Naive B cell (primary cell): ENCODE measurements around the gene STXBP4. TPM values are rescaled to one million over a fixed set of nuclear protein-coding genes. Genes with fewer than 3 reads are reported as not detected.

Source experiments
- ATAC-seq, 2 donors: fragments of 150-1000 bp; cut with Tn5 transposase; 2 replicates each; pipeline ENCODE4 v1.10.0; 2021; ENCODE audit warnings: low read depth in 2 of 2, mild to moderate bottlenecking in 2 of 2, moderate library complexity in 2 of 2
- DNase-seq: peaks from one replicate; pipeline ENCODE4 v3.0.0; 2022
- H3K27ac Mint-ChIP-seq, 6 donors: one replicate each; pipeline ENCODE4 v1.8.0; 2020 to 2022; ENCODE audit warnings: mild to moderate bottlenecking in 6 of 6, mixed read lengths in 6 of 6, moderate library complexity in 5 of 6, inconsistent platforms in 2 of 6
- H3K27me3 Mint-ChIP-seq, 3 donors: one replicate each; pipeline ENCODE4 v1.8.0; 2021 to 2022; ENCODE audit warnings: mixed read lengths in 3 of 3, mild to moderate bottlenecking in 1 of 3
- H3K36me3 Mint-ChIP-seq, 2 donors: one replicate each; pipeline ENCODE4 v1.8.0; 2020 to 2022; ENCODE audit warnings: mixed read lengths in 2 of 2, inconsistent platforms in 1 of 2, mild to moderate bottlenecking in 1 of 2
- H3K4me1 Mint-ChIP-seq, 3 donors: one replicate each; pipeline ENCODE4 v1.8.0; 2020 to 2022; ENCODE audit warnings: mixed read lengths in 3 of 3, inconsistent platforms in 1 of 3, mild to moderate bottlenecking in 1 of 3, moderate library complexity in 1 of 3
- H3K4me3 Mint-ChIP-seq, 8 donors: one replicate each; pipeline ENCODE4 v1.8.0; 2020 to 2022; ENCODE audit warnings: mild to moderate bottlenecking in 8 of 8, mixed read lengths in 8 of 8, moderate library complexity in 8 of 8, inconsistent platforms in 2 of 8
- H3K9me3 Mint-ChIP-seq, 7 donors: one replicate each; pipeline ENCODE4 v1.8.0; 2020 to 2022; ENCODE audit warnings: mixed read lengths in 7 of 7, mild to moderate bottlenecking in 5 of 7, inconsistent platforms in 2 of 7, moderate library complexity in 1 of 7
- polyA plus RNA-seq, 6 donors: library from polyadenylated mRNA; unstranded; fragments of 300-500 nt; fragmentation: Illumina TruSeq; gene quantifications; one replicate each; pipeline ENCODE4 v1.2.3, GENCODE V29; 2021; ENCODE audit warnings: low read depth in 6 of 6

Gene STXBP4
- polyA plus RNA-seq, 6 donors from 2014 or later: 3.5 to 11.5 (median 5.7) TPM

- H3K27ac Mint-ChIP-seq: no peak overlapping the region
- H3K36me3 Mint-ChIP-seq: no peaks in the 10 kb centered on the region
- no peaks in the 10 kb centered on the region for H3K4me1 Mint-ChIP-seq
- DNase-seq (no peak), ATAC-seq (no peak)
- H3K4me3 Mint-ChIP-seq: no peak overlapping the region
- peaks cover 0 to 16% (median 6%) of the 10 kb centered on the region in 3 donors for H3K27me3 Mint-ChIP-seq
- H3K9me3 Mint-ChIP-seq: no peaks in the 10 kb centered on the region
These were observed 22.9 kb upstream of the STXBP4 start for GRCh38 chr17:54945671-54946070.

- Mint-ChIP-seq H3K27me3 (peaks cover 0 to 16% (median 6%) of the 10 kb centered on the region in 3 donors), H3K4me1 (no peaks in the 10 kb centered on the region), H3K4me3 (no peak overlapping the region), H3K36me3 (no peaks in the 10 kb centered on the region), H3K9me3 (no peaks in the 10 kb centered on the region), H3K27ac (no peak overlapping the region)
- ATAC-seq (no peak), DNase-seq (no peak)
These were observed 21.2 kb upstream of the STXBP4 start for GRCh38 chr17:54947396-54947795.

GRCh38 chr17:54948380-54948779 lies 20.2 kb upstream of the STXBP4 start:
- no peak overlapping the region for H3K27ac Mint-ChIP-seq
- H3K27me3 Mint-ChIP-seq: peaks cover 0 to 16% (median 6%) of the 10 kb centered on the region in 3 donors
- H3K4me1 Mint-ChIP-seq: no peaks in the 10 kb centered on the region
- DNase-seq: no peak
- ATAC-seq: no peak
- no peak overlapping the region for H3K4me3 Mint-ChIP-seq
- H3K36me3 Mint-ChIP-seq: no peaks in the 10 kb centered on the region
- H3K9me3 Mint-ChIP-seq: no peaks in the 10 kb centered on the region

- H3K9me3 Mint-ChIP-seq: no peaks in the 10 kb centered on the region
- H3K36me3 Mint-ChIP-seq: no peaks in the 10 kb centered on the region
- no peaks in the 10 kb centered on the region for H3K4me1 Mint-ChIP-seq
- DNase-seq (no peak), ATAC-seq (no peak)
- H3K4me3 Mint-ChIP-seq: no peak overlapping the region
- H3K27ac Mint-ChIP-seq: no peak overlapping the region
- peaks cover 0 to 9% (median 6%) of the 10 kb centered on the region in 3 donors for H3K27me3 Mint-ChIP-seq
These were observed 18.4 kb upstream of the STXBP4 start for GRCh38 chr17:54950116-54950515.

- H3K36me3 Mint-ChIP-seq: no peaks in the 10 kb centered on the region
- H3K27me3 Mint-ChIP-seq: peaks cover 0 to 9% (median 6%) of the 10 kb centered on the region in 3 donors
- H3K9me3 Mint-ChIP-seq: no peaks in the 10 kb centered on the region
- H3K27ac Mint-ChIP-seq: no peak overlapping the region
- no peak for DNase-seq
- ATAC-seq: no peak
- no peak overlapping the region for H3K4me3 Mint-ChIP-seq
- H3K4me1 Mint-ChIP-seq: no peaks in the 10 kb centered on the region
These were observed 17.3 kb upstream of the STXBP4 start for GRCh38 chr17:54951286-54951685.

GRCh38 chr17:54956791-54957190 lies 11.8 kb upstream of the STXBP4 start:
- Mint-ChIP-seq H3K27me3 (no peaks in the 10 kb centered on the region), H3K27ac (no peak overlapping the region), H3K4me3 (no peak overlapping the region)

GRCh38 chr17:54967621-54968261 lies 824 bp upstream of the STXBP4 start:
- DNase-seq (no peak), ATAC-seq (peak; percentile 18 to 20)
- Mint-ChIP-seq H3K9me3 (no peaks in the 10 kb centered on the region), H3K27ac (peak overlapping the region in 2 of 6 donors; percentile 34 to 76), H3K27me3 (no peaks in the 10 kb centered on the region), H3K36me3 (no peaks in the 10 kb centered on the region), H3K4me1 (peaks cover 0 to 25% (median 6%) of the 10 kb centered on the region in 3 donors), H3K4me3 (no peak overlapping the region)

More at GRCh38 chr17:54956791-54957190, 11.8 kb upstream of the STXBP4 start:
- ATAC-seq (no peak), DNase-seq (no peak)
- Mint-ChIP-seq H3K36me3 (peaks cover 8 to 18% of the 10 kb centered on the region in 2 donors), H3K9me3 (no peaks in the 10 kb centered on the region), H3K4me1 (no peaks in the 10 kb centered on the region)

GRCh38 chr17:54968988-54969332 lies 395 bp downstream of the STXBP4 start:
- no peak overlapping the region for H3K27ac Mint-ChIP-seq
- H3K27me3 Mint-ChIP-seq: no peaks in the 10 kb centered on the region
- no peaks in the 10 kb centered on the region for H3K9me3 Mint-ChIP-seq
- no peaks in the 10 kb centered on the region for H3K36me3 Mint-ChIP-seq
- ATAC-seq: peak; percentile 16 to 18
- H3K4me1 Mint-ChIP-seq: peaks cover 0 to 21% (median 6%) of the 10 kb centered on the region in 3 donors
- DNase-seq: no peak
- H3K4me3 Mint-ChIP-seq: no peak overlapping the region

- DNase-seq (no peak), ATAC-seq (no peak)
- Mint-ChIP-seq H3K9me3 (no peaks in the 10 kb centered on the region), H3K27ac (peak overlapping the region in 1 of 6 donors; percentile 88), H3K27me3 (no peaks in the 10 kb centered on the region), H3K36me3 (no peaks in the 10 kb centered on the region), H3K4me1 (peaks cover 0 to 21% (median 6%) of the 10 kb centered on the region in 3 donors), H3K4me3 (peak overlapping the region in 1 of 8 donors; percentile 20)
These were observed 1.4 kb downstream of the STXBP4 start for GRCh38 chr17:54969658-54970572.

GRCh38 chr17:54971147-54971546 lies 2.6 kb downstream of the STXBP4 start:
- Mint-ChIP-seq H3K27ac (no peak overlapping the region), H3K4me1 (peaks cover 0 to 16% (median 6%) of the 10 kb centered on the region in 3 donors)

GRCh38 chr17:54971901-54972300 lies 3.3 kb downstream of the STXBP4 start:
- peak overlapping the region in 1 of 8 donors; percentile 38 for H3K4me3 Mint-ChIP-seq
- H3K36me3 Mint-ChIP-seq: no peaks in the 10 kb centered on the region
- DNase-seq: no peak
- H3K4me1 Mint-ChIP-seq: peaks cover 0 to 10% (median 4%) of the 10 kb centered on the region in 3 donors
- no peaks in the 10 kb centered on the region for H3K27me3 Mint-ChIP-seq
- no peak overlapping the region for H3K27ac Mint-ChIP-seq
- H3K9me3 Mint-ChIP-seq: no peaks in the 10 kb centered on the region
- ATAC-seq: no peak

More at GRCh38 chr17:54971147-54971546, 2.6 kb downstream of the STXBP4 start:
- H3K9me3 Mint-ChIP-seq: no peaks in the 10 kb centered on the region
- ATAC-seq (no peak), DNase-seq (no peak)
- peak overlapping the region in 1 of 8 donors; percentile 47 for H3K4me3 Mint-ChIP-seq
- H3K36me3 Mint-ChIP-seq: no peaks in the 10 kb centered on the region
- no peaks in the 10 kb centered on the region for H3K27me3 Mint-ChIP-seq

- H3K4me3 Mint-ChIP-seq: peak overlapping the region in 1 of 8 donors; percentile 22
- DNase-seq (no peak), ATAC-seq (no peak)
- H3K9me3 Mint-ChIP-seq: no peaks in the 10 kb centered on the region
- no peaks in the 10 kb centered on the region for H3K36me3 Mint-ChIP-seq
- peaks cover 0 to 5% (median 1%) of the 10 kb centered on the region in 3 donors for H3K4me1 Mint-ChIP-seq
- H3K27me3 Mint-ChIP-seq: no peaks in the 10 kb centered on the region
- H3K27ac Mint-ChIP-seq: no peak overlapping the region
These were observed 4.0 kb downstream of the STXBP4 start for GRCh38 chr17:54972406-54973138.

GRCh38 chr17:54974759-54975158 lies 6.2 kb downstream of the STXBP4 start:
- ATAC-seq: no peak
- no peaks in the 10 kb centered on the region for H3K4me1 Mint-ChIP-seq
- no peaks in the 10 kb centered on the region for H3K36me3 Mint-ChIP-seq
- H3K27me3 Mint-ChIP-seq: no peaks in the 10 kb centered on the region
- peaks cover 0 to 3% (median 0%) of the 10 kb centered on the region in 7 donors for H3K9me3 Mint-ChIP-seq
- H3K4me3 Mint-ChIP-seq: no peak overlapping the region
- DNase-seq: no peak
- peak overlapping the region in 1 of 6 donors; percentile 57 for H3K27ac Mint-ChIP-seq
